ENCODE measurements around the gene C1QTNF2. TPM values are rescaled to one million over a fixed set of nuclear protein-coding genes. Genes with fewer than 3 reads are reported as not detected.

C1QTNF2 gene
- total RNA-seq, 5 donors from 2014 or later (not counting 1 experiment from before 2014, with no cell fraction given): not detected

DNA sequence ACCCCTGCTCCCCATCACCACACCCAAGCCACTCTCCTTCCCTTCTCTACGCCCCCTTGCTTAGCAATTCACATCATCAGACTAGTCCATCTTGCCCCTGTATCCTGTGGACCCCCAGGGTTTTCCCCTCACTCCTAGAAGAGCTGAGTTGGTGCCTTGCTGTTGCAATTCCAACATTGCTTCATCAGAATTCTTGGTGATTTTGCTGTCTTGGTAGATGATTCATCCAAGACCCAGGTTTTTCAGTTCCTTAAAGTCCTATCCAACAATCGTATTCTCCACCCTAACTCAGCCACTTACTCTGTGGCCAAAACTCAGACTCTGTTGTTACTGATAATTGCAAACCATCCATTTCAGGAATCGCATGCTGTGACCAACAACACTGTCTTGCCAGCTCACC, 36.7 kb downstream of the C1QTNF2 start:
- Histone ChIP-seq H3K36me3 (ENCODE audit: control insufficient read depth in 2 of 2, extremely low read depth in 1 of 2, insufficient read depth in 1 of 2, low read length in 1 of 2) (no peaks in the 10 kb centered on the region), H3K27ac (ENCODE audit: low read length) (no peak overlapping the region), H3K4me1 (ENCODE audit: control insufficient read depth in 1 of 2, extremely low read depth in 1 of 2, insufficient read depth in 2 of 2, low read length in 2 of 2) (no peaks in the 10 kb centered on the region), H3K27me3 (replicated peaks in 1 of 2; ENCODE audit: control insufficient read depth in 2 of 2, extremely low read depth in 1 of 2, insufficient read depth in 2 of 2, low read length in 1 of 2) (peaks cover 0 to 3% of the 10 kb centered on the region in 2 experiments), H3K9me3 (no peaks in the 10 kb centered on the region), H3K4me3 (ENCODE audit: control insufficient read depth in 1 of 2, extremely low read depth in 1 of 2, low read length in 1 of 2) (no peak overlapping the region)
- ATAC-seq (replicated peaks in 1 of 4) (no peak), DNase-seq (no peak)
- POLR2A ChIA-PET: no interaction called here
- CTCF ChIA-PET: no interaction called here
- Mint-ChIP-seq H3K27ac (no peak overlapping the region), H3K36me3 (no peaks in the 10 kb centered on the region), H3K4me3 (no peak overlapping the region), H3K4me1 (peaks cover 0 to 4% (median 2%) of the 10 kb centered on the region in 3 donors), H3K9me3 (no peaks in the 10 kb centered on the region), H3K27me3 (peaks cover 2 to 7% of the 10 kb centered on the region in 2 donors)
- WGBS (ENCODE audit: insufficient coverage): 58% methylated on average over 3 of the region's 3 CpGs

DNA sequence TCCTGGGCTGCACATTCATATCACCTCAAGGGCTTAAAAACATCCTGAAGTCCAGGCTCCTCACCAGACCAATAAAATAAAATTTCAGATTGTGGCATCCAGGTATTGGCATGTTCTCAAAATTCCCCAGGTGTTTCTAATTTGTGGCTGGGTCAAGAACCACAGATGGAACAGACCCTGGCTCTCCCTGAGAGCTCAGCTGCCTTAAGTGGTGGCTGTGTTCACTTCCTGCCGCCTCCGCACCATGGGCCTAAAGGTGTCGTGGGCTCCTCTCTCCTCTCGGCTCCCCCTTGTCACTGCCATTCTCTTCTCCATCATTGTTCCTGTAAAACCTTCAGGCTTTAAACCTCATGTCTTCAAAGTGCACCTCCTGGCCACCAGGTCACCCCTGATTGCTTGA, 40.2 kb downstream of the C1QTNF2 start:
- WGBS (ENCODE audit: insufficient coverage): 21% methylated on average over 4 of the region's 4 CpGs
- H3K36me3 Mint-ChIP-seq: no peaks in the 10 kb centered on the region
- H3K27ac Mint-ChIP-seq: no peak overlapping the region
- no peak overlapping the region for H3K4me3 ChIP-seq (ENCODE audit: control insufficient read depth in 1 of 2, extremely low read depth in 1 of 2, low read length in 1 of 2)
- ChIA-PET POLR2A (interaction anchor here in 1 of 2 donors (0.5 kb wide), 1 partner anchor 574 kb away, joined by 3 read pairs; no protein-coding TSS in a partner anchor), CTCF (no interaction called here)
- ATAC-seq (replicated peaks in 1 of 4) (no peak), DNase-seq (no peak)
- H3K36me3 ChIP-seq (ENCODE audit: control insufficient read depth in 2 of 2, extremely low read depth in 1 of 2, insufficient read depth in 1 of 2, low read length in 1 of 2): no peaks in the 10 kb centered on the region
- no peak overlapping the region for H3K4me3 Mint-ChIP-seq
- peaks cover 0 to 4% (median 2%) of the 10 kb centered on the region in 3 donors for H3K4me1 Mint-ChIP-seq
- no peaks in the 10 kb centered on the region for H3K4me1 ChIP-seq (ENCODE audit: control insufficient read depth in 1 of 2, extremely low read depth in 1 of 2, insufficient read depth in 2 of 2, low read length in 2 of 2)
- H3K27ac ChIP-seq (ENCODE audit: low read length): no peak overlapping the region
- H3K9me3 ChIP-seq: no peaks in the 10 kb centered on the region
- H3K27me3 ChIP-seq (replicated peaks in 1 of 2; ENCODE audit: control insufficient read depth in 2 of 2, extremely low read depth in 1 of 2, insufficient read depth in 2 of 2, low read length in 1 of 2): peaks cover 0 to 3% of the 10 kb centered on the region in 2 experiments
- H3K27me3 Mint-ChIP-seq: peaks cover 5 to 7% of the 10 kb centered on the region in 2 donors
- no peaks in the 10 kb centered on the region for H3K9me3 Mint-ChIP-seq

DNA sequence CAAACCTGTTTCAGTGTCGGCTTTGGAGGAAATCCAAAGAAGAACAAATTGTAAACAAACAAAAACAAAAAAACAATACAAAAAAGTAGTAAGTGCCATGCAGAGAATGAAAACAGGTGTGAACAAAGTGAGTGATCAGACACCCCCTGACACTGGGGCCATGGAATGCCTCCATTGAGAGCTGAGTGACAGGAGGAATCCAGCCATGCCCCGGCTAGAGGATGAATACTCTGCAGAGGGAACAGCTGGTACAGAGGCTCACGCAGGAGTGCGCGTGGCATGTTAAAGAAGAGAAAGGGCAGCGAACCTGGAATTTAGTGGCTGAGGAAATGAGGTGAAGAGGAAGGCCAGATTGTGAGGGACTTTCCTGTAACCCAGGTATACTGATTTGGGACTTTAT, 42.6 kb downstream of the C1QTNF2 start:
- H3K27me3 ChIP-seq (replicated peaks in 1 of 2; ENCODE audit: control insufficient read depth in 2 of 2, extremely low read depth in 1 of 2, insufficient read depth in 2 of 2, low read length in 1 of 2): no peaks in the 10 kb centered on the region
- Mint-ChIP-seq H3K36me3 (no peaks in the 10 kb centered on the region), H3K9me3 (no peaks in the 10 kb centered on the region), H3K4me1 (peaks cover 0 to 4% (median 2%) of the 10 kb centered on the region in 3 donors), H3K27me3 (peaks cover 5 to 6% of the 10 kb centered on the region in 2 donors), H3K4me3 (no peak overlapping the region), H3K27ac (no peak overlapping the region)
- DNase-seq (no peak), ATAC-seq (replicated peaks in 1 of 4) (no peak)
- 98% methylated on average over 5 of the region's 6 CpGs for WGBS (ENCODE audit: insufficient coverage)
- no peak overlapping the region for H3K4me3 ChIP-seq (ENCODE audit: control insufficient read depth in 1 of 2, extremely low read depth in 1 of 2, low read length in 1 of 2)
- H3K36me3 ChIP-seq (ENCODE audit: control insufficient read depth in 2 of 2, extremely low read depth in 1 of 2, insufficient read depth in 1 of 2, low read length in 1 of 2): no peaks in the 10 kb centered on the region
- ChIA-PET POLR2A (interaction anchor here in 1 of 2 donors (0.6 kb wide), 1 partner anchor 130 kb away, joined by 3 read pairs; no protein-coding TSS in a partner anchor), CTCF (no interaction called here)
- H3K4me1 ChIP-seq (ENCODE audit: control insufficient read depth in 1 of 2, extremely low read depth in 1 of 2, insufficient read depth in 2 of 2, low read length in 2 of 2): no peaks in the 10 kb centered on the region
- H3K9me3 ChIP-seq: no peaks in the 10 kb centered on the region
- H3K27ac ChIP-seq (ENCODE audit: low read length): no peak overlapping the region

- Histone ChIP-seq H3K4me1 (ENCODE audit: control insufficient read depth in 1 of 2, extremely low read depth in 1 of 2, insufficient read depth in 2 of 2, low read length in 2 of 2) (no peaks in the 10 kb centered on the region), H3K27me3 (replicated peaks in 1 of 2; ENCODE audit: control insufficient read depth in 2 of 2, extremely low read depth in 1 of 2, insufficient read depth in 2 of 2, low read length in 1 of 2) (no peaks in the 10 kb centered on the region), H3K9me3 (no peaks in the 10 kb centered on the region), H3K36me3 (ENCODE audit: control insufficient read depth in 2 of 2, extremely low read depth in 1 of 2, insufficient read depth in 1 of 2, low read length in 1 of 2) (no peaks in the 10 kb centered on the region), H3K4me3 (ENCODE audit: control insufficient read depth in 1 of 2, extremely low read depth in 1 of 2, low read length in 1 of 2) (no peak overlapping the region), H3K27ac (ENCODE audit: low read length) (no peak overlapping the region)
- Mint-ChIP-seq H3K9me3 (no peaks in the 10 kb centered on the region), H3K36me3 (no peaks in the 10 kb centered on the region), H3K4me1 (peaks cover 0 to 4% (median 2%) of the 10 kb centered on the region in 3 donors), H3K27me3 (peaks cover 6 to 9% of the 10 kb centered on the region in 2 donors), H3K27ac (no peak overlapping the region), H3K4me3 (no peak overlapping the region)
- ChIA-PET CTCF (no interaction called here), POLR2A (no interaction called here)
- ATAC-seq (replicated peaks in 1 of 4) (no peak), DNase-seq (no peak)
- WGBS (ENCODE audit: insufficient coverage): no CpG with 5 or more reads among the region's 2 CpGs
Measured at GRCh38 chr5:160326981-160327380, 43.4 kb downstream of the C1QTNF2 start.

- Mint-ChIP-seq H3K36me3 (no peaks in the 10 kb centered on the region), H3K27me3 (peaks cover 11 to 18% of the 10 kb centered on the region in 2 donors), H3K9me3 (no peaks in the 10 kb centered on the region), H3K4me1 (peaks cover 0 to 4% (median 2%) of the 10 kb centered on the region in 3 donors), H3K4me3 (no peak overlapping the region), H3K27ac (no peak overlapping the region)
- no peaks in the 10 kb centered on the region for H3K4me1 ChIP-seq (ENCODE audit: control insufficient read depth in 1 of 2, extremely low read depth in 1 of 2, insufficient read depth in 2 of 2, low read length in 2 of 2)
- no peaks in the 10 kb centered on the region for H3K9me3 ChIP-seq
- no peak for ATAC-seq (replicated peaks in 1 of 4)
- DNase-seq: no peak
- WGBS (ENCODE audit: insufficient coverage): 78% methylated on average over 2 of the region's 2 CpGs
- ChIA-PET POLR2A (no interaction called here), CTCF (interaction anchor here in 1 of 2 donors (0.6 kb wide), 2 partner anchors 245 to 1665 kb away, joined by 3 to 5 read pairs; no protein-coding TSS in a partner anchor)
- H3K27ac ChIP-seq (ENCODE audit: low read length): no peak overlapping the region
- H3K36me3 ChIP-seq (ENCODE audit: control insufficient read depth in 2 of 2, extremely low read depth in 1 of 2, insufficient read depth in 1 of 2, low read length in 1 of 2): no peaks in the 10 kb centered on the region
- peaks cover 0 to 5% of the 10 kb centered on the region in 2 experiments for H3K27me3 ChIP-seq (replicated peaks in 1 of 2; ENCODE audit: control insufficient read depth in 2 of 2, extremely low read depth in 1 of 2, insufficient read depth in 2 of 2, low read length in 1 of 2)
- no peak overlapping the region for H3K4me3 ChIP-seq (ENCODE audit: control insufficient read depth in 1 of 2, extremely low read depth in 1 of 2, low read length in 1 of 2)
Measured at GRCh38 chr5:160325716-160326115, 44.7 kb downstream of the C1QTNF2 start.

DNA sequence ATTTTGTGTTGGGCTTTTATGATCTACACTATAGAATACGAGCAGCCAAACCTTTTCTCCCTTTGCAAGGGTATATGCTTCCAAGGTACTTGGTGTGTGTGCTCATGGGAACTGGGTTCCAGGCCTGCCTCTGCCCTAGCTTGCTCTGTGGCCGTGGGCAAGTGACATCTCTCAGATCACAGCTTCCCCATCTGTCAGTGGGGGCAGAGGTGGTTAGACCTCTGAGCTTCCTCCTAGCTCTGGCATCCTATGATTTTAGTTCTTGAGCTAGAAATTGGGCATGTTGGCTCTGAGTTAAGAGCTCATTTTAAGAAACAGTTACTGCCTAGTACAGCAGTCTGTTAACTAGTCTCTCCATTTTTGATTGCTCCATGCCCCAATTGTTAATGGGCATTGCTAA, 45.5 kb downstream of the C1QTNF2 start:
- no CpG with 5 or more reads among the region's 2 CpGs for WGBS (ENCODE audit: insufficient coverage)
- no peak for DNase-seq
- POLR2A ChIA-PET: no interaction called here
- Mint-ChIP-seq H3K9me3 (no peaks in the 10 kb centered on the region), H3K27ac (no peak overlapping the region), H3K4me1 (no peaks in the 10 kb centered on the region), H3K4me3 (no peak overlapping the region), H3K36me3 (no peaks in the 10 kb centered on the region), H3K27me3 (peaks cover 15 to 25% of the 10 kb centered on the region in 2 donors)
- Histone ChIP-seq H3K36me3 (ENCODE audit: control insufficient read depth in 2 of 2, extremely low read depth in 1 of 2, insufficient read depth in 1 of 2, low read length in 1 of 2) (no peaks in the 10 kb centered on the region), H3K9me3 (no peaks in the 10 kb centered on the region), H3K4me3 (ENCODE audit: control insufficient read depth in 1 of 2, extremely low read depth in 1 of 2, low read length in 1 of 2) (no peak overlapping the region), H3K27me3 (replicated peaks in 1 of 2; ENCODE audit: control insufficient read depth in 2 of 2, extremely low read depth in 1 of 2, insufficient read depth in 2 of 2, low read length in 1 of 2) (peaks cover 0 to 9% of the 10 kb centered on the region in 2 experiments), H3K4me1 (ENCODE audit: control insufficient read depth in 1 of 2, extremely low read depth in 1 of 2, insufficient read depth in 2 of 2, low read length in 2 of 2) (no peaks in the 10 kb centered on the region), H3K27ac (ENCODE audit: low read length) (no peak overlapping the region)
- ATAC-seq (replicated peaks in 1 of 4): no peak
- CTCF ChIA-PET: interaction anchor here (0.6 to 0.8 kb wide), 3 partner anchors 12 to 295 kb away, joined by 3 to 4 read pairs (median 3); no protein-coding TSS in a partner anchor

DNA sequence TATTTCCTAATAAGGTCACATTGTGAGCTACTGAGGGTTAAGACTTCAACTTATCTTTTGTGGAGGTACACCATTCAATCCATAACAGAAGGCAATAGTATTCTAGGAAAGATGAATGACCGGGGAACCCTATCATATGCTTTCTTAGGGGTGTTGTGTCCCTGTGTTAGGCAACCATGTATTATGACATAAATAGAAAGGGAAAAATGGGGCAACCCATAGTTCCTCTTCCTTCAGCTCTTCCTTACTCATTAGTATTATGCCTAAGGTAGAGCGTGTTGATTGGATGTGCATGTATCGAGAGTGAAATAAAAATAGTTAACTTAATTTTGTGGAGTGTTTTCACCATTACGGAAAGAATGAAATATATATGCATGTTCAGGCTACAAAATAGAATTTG, 52.0 kb downstream of the C1QTNF2 start:
- Mint-ChIP-seq H3K27me3 (peaks cover 38 to 47% of the 10 kb centered on the region in 2 donors), H3K9me3 (no peaks in the 10 kb centered on the region), H3K36me3 (no peaks in the 10 kb centered on the region), H3K4me1 (peaks cover 0 to under 1% (median 0%) of the 10 kb centered on the region in 3 donors), H3K4me3 (no peak overlapping the region), H3K27ac (no peak overlapping the region)
- ChIA-PET POLR2A (no interaction called here), CTCF (no interaction called here)
- H3K4me1 ChIP-seq (ENCODE audit: control insufficient read depth in 1 of 2, extremely low read depth in 1 of 2, insufficient read depth in 2 of 2, low read length in 2 of 2): no peaks in the 10 kb centered on the region
- ATAC-seq (replicated peaks in 1 of 4) (no peak), DNase-seq (no peak)
- H3K36me3 ChIP-seq (ENCODE audit: control insufficient read depth in 2 of 2, extremely low read depth in 1 of 2, insufficient read depth in 1 of 2, low read length in 1 of 2): no peaks in the 10 kb centered on the region
- no CpG with 5 or more reads among the region's 4 CpGs for WGBS (ENCODE audit: insufficient coverage)
- H3K9me3 ChIP-seq: no peaks in the 10 kb centered on the region
- H3K4me3 ChIP-seq (ENCODE audit: control insufficient read depth in 1 of 2, extremely low read depth in 1 of 2, low read length in 1 of 2): no peak overlapping the region
- peaks cover 0 to 16% of the 10 kb centered on the region in 2 experiments for H3K27me3 ChIP-seq (replicated peaks in 1 of 2; ENCODE audit: control insufficient read depth in 2 of 2, extremely low read depth in 1 of 2, insufficient read depth in 2 of 2, low read length in 1 of 2)
- no peak overlapping the region for H3K27ac ChIP-seq (ENCODE audit: low read length)
